OCI-LY1 (cell line): ENCODE results near the gene TMEM184B.

ENCODE experiments used
- CTCF ChIP-seq: fragments of 200-600 bp; sonication (generic), shearing (Covaris generic); IDR thresholded peaks from 2 replicates; pipeline ENCODE4 v1.5.1; 2017; ENCODE audit warnings: mild to moderate bottlenecking, antibody characterized with exemption, low read length, moderate library complexity, mixed read lengths
- EZH2 ChIP-seq: fragments of 200-600 bp; sonication (generic), shearing (Covaris generic); IDR thresholded peaks from 2 replicates; pipeline ENCODE4 v1.8.0; 2017; ENCODE audit warnings: borderline replicate concordance, mixed run types, mild to moderate bottlenecking, antibody characterized with exemption, low read length, moderate library complexity, mixed read lengths

- TF ChIP-seq CTCF (no peak), EZH2 (no peak)
These were observed 22.5 kb upstream of the TMEM184B start for GRCh38 chr22:38295339-38295738.
